22Rv1 (cell line): ENCODE data around the gene POLD2.

Source experiments
- ZFX ChIP-seq: fragments of 450-650 bp; IDR thresholded peaks from 2 replicates; pipeline ENCODE4 v1.6.1; 2017; ENCODE audit warnings: antibody characterized with exemption, borderline replicate concordance
- TF ChIP-seq, protein P1 (sequence below): fragments of 450-650 bp; IDR thresholded peaks from 2 replicates; pipeline ENCODE4 v1.5.1; 2017; ENCODE audit warnings: mild to moderate bottlenecking

GRCh38 chr7:44114586-44115310, 8.6 kb downstream of the POLD2 start:
- TF ChIP-seq, protein P1, sequence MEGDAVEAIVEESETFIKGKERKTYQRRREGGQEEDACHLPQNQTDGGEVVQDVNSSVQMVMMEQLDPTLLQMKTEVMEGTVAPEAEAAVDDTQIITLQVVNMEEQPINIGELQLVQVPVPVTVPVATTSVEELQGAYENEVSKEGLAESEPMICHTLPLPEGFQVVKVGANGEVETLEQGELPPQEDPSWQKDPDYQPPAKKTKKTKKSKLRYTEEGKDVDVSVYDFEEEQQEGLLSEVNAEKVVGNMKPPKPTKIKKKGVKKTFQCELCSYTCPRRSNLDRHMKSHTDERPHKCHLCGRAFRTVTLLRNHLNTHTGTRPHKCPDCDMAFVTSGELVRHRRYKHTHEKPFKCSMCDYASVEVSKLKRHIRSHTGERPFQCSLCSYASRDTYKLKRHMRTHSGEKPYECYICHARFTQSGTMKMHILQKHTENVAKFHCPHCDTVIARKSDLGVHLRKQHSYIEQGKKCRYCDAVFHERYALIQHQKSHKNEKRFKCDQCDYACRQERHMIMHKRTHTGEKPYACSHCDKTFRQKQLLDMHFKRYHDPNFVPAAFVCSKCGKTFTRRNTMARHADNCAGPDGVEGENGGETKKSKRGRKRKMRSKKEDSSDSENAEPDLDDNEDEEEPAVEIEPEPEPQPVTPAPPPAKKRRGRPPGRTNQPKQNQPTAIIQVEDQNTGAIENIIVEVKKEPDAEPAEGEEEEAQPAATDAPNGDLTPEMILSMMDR = no peak
- no peak for TF ChIP-seq ZFX
